HG03460 (cell line): Measurements from ENCODE around the gene RNF138.
"Not testable (repeated sequence)": the region's sequence is repeated elsewhere in the genome, so short reads cannot be mapped to it uniquely, and the experiment has no call there.

Experiments used
- ATAC-seq: cut with Tn5 transposase; IDR thresholded peaks from one replicate; pipeline ENCODE4 v1.9.1; 2021; ENCODE audit not compliant: unreplicated experiment

The RNF138 gene

DNA sequence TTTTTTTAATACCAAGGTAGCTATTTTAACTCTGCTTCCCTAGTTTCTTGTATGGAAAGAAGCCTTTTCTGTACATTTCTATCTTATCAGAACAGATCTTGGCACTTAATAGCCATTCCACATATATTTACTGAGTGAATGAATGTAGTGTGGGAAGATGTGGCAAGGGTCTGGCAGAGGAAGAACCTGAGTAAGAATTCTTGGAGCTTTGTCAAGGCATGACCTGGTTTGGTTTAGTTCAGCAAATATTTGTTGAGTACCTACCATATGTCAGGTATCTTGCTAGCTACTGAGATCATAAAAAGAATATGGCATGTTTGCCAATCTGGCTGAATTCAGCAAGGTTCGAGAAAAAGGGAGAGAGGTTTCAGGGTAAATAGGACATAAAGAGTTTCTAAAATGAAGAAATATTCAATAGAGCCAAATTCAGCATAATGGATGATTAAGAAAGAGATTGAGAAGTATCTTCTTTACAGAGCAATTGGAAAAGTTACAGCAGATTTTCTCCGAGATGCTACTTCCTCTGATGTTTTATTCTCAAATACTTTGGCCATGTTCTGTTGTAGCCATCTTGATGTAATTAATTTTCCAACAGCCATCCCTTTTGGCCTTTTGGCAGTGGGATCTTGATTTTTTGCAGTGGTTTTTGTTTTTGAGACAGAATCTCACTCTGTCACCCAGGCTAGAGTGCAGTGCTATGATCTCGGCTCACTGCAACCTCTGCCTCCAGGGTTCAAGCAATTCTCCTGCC lies 76.5 kb downstream of the RNF138 start:
- no peak for ATAC-seq

DNA sequence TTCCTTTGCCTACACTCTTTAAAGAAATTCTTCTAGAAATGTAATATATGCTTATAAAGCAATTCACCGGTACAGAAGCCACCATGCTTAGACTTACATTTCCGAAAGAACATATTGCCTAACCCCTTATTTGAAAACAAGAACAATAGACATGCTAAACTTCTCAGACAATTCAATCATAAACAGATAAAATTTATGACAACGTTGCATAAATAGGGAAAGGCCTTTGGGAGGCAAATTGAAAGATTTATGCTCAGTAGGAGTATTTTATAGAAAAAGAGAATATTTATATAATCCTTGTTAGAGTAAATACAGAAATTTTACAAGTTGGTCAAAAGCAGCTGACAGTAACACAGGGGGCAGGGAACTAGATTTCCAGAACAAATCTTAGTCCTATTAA lies 82.0 kb downstream of the RNF138 start:
- no peak for ATAC-seq

DNA sequence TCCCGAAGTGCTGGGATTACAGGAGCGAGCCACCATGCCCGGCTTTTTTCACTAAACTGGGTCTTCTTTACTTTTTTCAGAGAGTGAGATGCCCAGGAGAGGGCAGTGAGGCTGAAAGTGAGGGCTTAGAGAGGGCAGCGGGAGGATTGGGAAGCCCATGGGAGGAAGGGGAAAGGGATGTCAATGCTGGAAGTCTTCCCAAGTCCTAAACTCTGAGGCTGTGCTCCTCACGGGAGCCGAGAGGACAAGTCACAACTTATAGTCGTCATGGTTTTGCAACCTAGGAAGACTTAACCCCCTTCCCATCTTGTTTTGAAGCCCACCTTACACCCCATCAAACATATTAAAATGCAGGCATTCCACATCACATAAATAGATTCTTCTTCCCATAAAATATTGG lies 83.0 kb downstream of the RNF138 start:
- no peak for ATAC-seq

DNA sequence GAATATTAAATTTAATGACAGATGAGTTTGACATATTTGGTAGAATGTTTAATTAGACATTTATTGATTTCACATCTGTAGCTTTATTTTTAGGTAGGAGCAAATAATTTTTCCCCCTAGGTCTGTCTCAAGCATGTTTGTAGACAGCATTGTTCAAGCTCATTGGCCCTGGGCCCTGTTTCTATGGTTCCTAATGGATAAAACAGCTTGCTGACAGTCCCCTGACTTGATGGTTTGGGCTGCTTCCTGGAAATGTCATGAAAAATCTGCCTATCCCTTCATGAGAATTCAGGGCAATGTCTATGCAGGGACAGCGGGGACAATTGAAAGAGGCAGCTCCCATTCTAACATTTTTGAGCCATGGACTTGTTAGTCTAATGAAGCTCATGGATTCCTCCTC lies 83.6 kb downstream of the RNF138 start:
- no peak for ATAC-seq

DNA sequence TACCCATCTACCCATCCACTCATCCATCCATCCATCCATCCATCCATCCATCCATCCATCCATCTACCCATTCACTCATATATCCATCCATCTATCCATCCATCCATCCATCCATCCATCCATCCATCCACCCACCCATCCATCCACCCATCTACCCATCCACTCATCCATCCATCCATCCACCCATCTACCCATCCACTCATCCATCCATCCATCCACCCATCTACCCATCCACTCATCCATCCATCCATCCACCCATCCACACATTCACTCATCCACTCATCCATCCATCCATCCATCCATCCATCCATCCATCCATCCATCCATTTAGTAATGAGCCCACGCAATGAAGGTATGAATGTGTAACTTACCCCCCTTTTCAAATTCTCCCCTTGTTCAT lies 85.1 kb downstream of the RNF138 start:
- ATAC-seq = not testable (repeated sequence)

DNA sequence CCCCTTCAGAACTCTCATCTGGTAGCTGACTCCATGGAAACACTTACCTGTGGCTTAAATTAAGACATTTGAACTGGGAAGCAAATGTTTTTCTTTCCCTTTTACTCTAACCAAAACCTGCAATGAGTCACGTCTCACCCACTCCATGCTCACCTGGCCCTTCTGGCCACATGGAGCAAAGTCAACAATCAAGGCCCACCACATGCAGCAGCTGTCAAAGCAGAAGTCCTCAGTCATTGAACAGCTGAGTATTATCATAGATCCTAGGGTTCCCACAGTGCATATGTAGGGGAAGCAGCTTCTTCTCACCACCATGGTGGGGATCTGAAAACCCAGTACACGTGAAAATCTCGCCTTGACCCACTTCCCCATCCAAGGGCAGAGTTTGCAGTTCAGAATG lies 85.9 kb downstream of the RNF138 start:
- ATAC-seq = no peak
